Measurements from ENCODE around the gene KAT2A.

The KAT2A gene

GRCh38 chr17:42120770-42121769 is at the start of gene KAT2A:
KAT2A (minus strand) TSS chr17:42121367; CDS start chr17:42121304, 63 bp downstream.
- no peak for TF ChIP-seq CTCF (IDR thresholded peaks at IDR 0.05; ENCODE audit: low read depth, low read length, missing control alignments)
- peak within 1 kb of the TSS; percentile 60 for H3K4me3 ChIP-seq (replicated peaks; ENCODE audit: low read depth, low read length)
- DNase-seq (ENCODE audit: extremely low read depth, low read depth): peak; percentile 52

DNA sequence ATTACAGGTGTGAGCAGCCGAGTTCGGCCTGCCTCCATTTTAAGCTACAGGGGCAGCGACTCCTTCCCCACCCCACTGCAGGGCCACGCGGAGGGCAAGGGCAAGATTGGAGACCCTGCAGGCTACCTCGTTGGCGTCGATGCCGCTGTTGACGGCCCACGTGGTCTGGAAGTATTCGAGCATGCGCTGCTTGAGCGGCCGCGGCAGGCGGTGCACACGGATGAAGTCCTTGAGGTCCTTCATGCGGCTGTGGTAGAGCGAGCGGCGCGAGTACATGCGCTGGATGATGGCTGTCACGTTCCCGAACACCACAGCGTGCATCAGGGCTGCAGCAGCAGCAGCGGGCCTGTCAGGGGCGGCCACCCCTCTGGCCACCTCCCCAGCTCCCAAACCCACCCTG is 48.2 kb upstream of the KAT2A start:
- no peak for TF ChIP-seq CTCF (IDR thresholded peaks at IDR 0.05; ENCODE audit: low read depth, low read length, missing control alignments)
- no peak overlapping the region for H3K4me3 ChIP-seq (replicated peaks; ENCODE audit: low read depth, low read length)
- DNase-seq (ENCODE audit: extremely low read depth, low read depth): no peak

GRCh38 chr17:42167807-42168206 is 46.6 kb upstream of the KAT2A start:
- TF ChIP-seq CTCF (IDR thresholded peaks at IDR 0.05; ENCODE audit: low read depth, low read length, missing control alignments): no peak
- no peak overlapping the region for H3K4me3 ChIP-seq (replicated peaks; ENCODE audit: low read depth, low read length)
- DNase-seq (ENCODE audit: extremely low read depth, low read depth): no peak

DNA sequence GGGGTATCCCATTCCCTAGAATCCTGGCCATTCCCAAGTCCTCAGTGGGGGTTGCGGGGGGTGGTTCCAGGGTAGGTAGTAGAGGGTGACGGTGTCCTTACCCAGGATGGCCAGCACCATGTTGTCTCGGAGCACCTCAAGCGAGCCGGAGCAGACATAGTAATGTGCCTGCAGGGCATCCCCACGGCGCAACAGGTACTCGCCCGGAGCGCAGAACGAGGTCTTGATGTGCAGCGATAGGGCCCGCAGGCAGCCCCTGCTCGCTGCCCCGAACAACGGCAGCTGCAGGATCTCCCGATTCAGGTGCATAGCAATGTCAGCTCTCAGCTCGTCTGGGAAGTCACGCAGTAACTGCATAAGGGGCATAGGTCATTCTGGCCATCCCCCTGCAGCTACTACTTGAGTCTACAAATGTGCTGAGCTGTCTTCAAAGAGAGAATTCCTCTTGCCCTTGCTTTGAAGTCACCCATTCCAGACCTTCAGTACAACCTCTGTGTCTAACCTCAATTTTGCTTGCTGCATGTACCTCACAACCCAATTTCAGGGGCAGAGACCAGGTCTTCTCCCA is 45.1 kb upstream of the KAT2A start:
- H3K4me3 ChIP-seq (replicated peaks; ENCODE audit: low read depth, low read length): no peak overlapping the region
- no peak for DNase-seq (ENCODE audit: extremely low read depth, low read depth)
- no peak for TF ChIP-seq CTCF (IDR thresholded peaks at IDR 0.05; ENCODE audit: low read depth, low read length, missing control alignments)

DNA sequence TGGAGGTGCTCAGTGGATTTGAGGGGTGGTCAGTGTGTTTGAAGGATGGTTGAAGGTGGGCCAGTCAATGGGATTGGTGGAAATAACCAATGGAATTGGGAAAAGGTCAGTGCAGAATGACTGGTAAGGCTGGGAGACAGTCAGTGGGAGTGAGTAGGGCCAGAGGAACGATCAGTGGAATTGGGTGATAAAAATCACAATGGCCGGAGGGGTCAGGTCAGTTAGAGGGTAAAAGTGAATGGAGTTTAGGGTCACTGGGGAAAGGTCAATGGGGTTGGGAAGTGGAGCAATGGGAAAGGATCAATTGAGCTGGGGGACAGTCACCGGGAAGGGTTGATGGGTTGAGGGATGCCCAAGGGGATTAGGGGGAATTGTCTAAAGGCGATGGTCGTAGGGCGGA is 44.6 kb upstream of the KAT2A start:
- no peak for TF ChIP-seq CTCF (IDR thresholded peaks at IDR 0.05; ENCODE audit: low read depth, low read length, missing control alignments)
- H3K4me3 ChIP-seq (replicated peaks; ENCODE audit: low read depth, low read length): no peak overlapping the region
- DNase-seq (ENCODE audit: extremely low read depth, low read depth): no peak

DNA sequence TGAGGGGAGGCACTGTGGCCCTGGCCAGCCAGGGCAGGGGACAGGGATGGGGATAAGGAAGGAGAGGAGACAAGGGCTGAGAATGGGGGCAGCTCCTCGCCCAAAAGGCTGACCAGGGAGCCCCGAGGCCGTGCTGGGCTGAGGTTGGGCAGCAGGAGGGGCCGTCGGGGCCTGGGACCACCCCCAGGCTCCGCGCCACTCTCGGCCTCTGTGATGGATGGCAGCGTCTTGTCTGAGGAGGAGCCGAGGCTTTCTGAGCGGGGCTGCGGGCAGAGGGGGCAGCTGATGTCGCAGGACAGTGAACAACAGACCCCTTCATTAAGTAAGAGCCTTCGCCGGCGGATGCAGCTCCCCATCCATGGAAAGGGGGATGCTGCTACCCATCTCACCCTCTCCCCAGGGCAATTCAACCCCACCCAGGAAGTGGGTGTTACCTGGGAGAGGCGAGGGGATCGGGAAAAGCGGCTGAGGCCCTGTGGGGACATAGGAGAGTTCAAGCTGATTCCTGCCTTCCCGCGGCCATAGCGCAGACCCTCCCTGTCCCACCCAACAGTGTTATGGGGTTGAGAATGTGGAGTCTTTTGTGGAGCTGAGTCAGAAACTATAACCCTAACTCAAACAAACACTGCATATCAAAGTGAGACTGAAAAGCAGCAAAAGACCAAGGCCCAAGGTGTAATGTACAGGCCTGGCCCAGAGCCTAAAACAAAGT is 42.7 kb upstream of the KAT2A start:
- no peak for TF ChIP-seq CTCF (IDR thresholded peaks at IDR 0.05; ENCODE audit: low read depth, low read length, missing control alignments)
- H3K4me3 ChIP-seq (replicated peaks; ENCODE audit: low read depth, low read length): no peak overlapping the region
- DNase-seq (ENCODE audit: extremely low read depth, low read depth): no peak

Data from HFF-Myc (cell line).